ENCODE measurements around the gene ADAMTS17.

DNA sequence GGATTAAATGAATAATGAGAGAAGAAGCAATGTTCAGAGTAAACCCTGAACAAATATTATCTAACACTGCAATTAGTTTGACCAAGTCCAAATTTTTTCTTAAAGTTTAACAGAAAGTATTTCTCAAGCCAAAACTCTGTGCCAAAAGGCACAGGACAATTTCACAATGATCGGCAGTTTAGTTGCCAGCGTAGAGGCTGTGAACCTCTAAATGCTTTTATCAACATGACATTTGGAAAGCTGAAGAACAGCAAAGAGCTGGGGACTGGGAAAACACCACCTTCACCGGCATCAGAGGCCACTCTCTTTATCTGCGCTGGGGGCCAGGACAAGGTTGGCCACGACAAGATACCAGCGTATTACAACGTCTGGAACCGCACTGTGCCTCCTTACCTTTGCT, 125.6 kb downstream of the ADAMTS17 start:
- TF ChIP-seq, protein P1, sequence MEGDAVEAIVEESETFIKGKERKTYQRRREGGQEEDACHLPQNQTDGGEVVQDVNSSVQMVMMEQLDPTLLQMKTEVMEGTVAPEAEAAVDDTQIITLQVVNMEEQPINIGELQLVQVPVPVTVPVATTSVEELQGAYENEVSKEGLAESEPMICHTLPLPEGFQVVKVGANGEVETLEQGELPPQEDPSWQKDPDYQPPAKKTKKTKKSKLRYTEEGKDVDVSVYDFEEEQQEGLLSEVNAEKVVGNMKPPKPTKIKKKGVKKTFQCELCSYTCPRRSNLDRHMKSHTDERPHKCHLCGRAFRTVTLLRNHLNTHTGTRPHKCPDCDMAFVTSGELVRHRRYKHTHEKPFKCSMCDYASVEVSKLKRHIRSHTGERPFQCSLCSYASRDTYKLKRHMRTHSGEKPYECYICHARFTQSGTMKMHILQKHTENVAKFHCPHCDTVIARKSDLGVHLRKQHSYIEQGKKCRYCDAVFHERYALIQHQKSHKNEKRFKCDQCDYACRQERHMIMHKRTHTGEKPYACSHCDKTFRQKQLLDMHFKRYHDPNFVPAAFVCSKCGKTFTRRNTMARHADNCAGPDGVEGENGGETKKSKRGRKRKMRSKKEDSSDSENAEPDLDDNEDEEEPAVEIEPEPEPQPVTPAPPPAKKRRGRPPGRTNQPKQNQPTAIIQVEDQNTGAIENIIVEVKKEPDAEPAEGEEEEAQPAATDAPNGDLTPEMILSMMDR (IDR thresholded peaks at IDR 0.05): no peak
- TF ChIP-seq EP300 (IDR thresholded peaks at IDR 0.05; ENCODE audit: low read depth) (no peak), POLR2AphosphoS5 (IDR thresholded peaks at IDR 0.05) (no peak)
